Suprapubic skin (tissue), 3 donors: ENCODE data around the gene AUTS2.

Experiments used
- POLR2A ChIP-seq, 2 donors: fragments of 450-650 bp; IDR thresholded peaks; one replicate each; pipeline ENCODE4 v1.6.1; 2017; ENCODE audit warnings: antibody characterized with exemption in 2 of 2, mild to moderate bottlenecking in 2 of 2, moderate library complexity in 2 of 2
- TF ChIP-seq, protein P1 (sequence below), 2 donors: fragments of 200-600 bp in 1 of 2; fragments of 450-650 bp in 1 of 2; sonication (generic) in 1 of 2; IDR thresholded peaks; one replicate each; pipeline ENCODE4 v1.5.1; 2016 to 2019; ENCODE audit warnings: antibody characterized with exemption in 2 of 2, mild to moderate bottlenecking in 1 of 2, moderate library complexity in 1 of 2

DNA sequence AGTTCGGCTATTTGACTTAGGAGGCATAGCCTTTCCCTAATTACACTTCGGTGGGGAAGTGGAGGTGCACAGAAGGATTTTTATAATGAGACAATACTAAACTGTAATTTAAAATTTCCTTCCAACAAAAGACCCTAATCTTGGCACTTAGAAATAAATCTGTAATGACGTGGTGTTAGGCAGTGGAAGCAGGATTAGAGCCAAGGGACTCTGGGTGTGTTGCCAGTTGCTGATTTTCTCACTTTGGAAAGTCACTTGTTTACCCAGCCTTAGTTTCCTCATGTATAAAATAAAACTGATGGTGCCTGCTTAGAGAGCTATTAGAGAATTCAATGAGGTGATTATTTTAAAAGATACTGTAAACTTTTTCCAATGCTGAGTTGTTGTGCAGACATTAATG is 287.2 kb downstream of the AUTS2 start:
- no peak for TF ChIP-seq POLR2A (IDR thresholded peaks at IDR 0.05)
- TF ChIP-seq, protein P1, sequence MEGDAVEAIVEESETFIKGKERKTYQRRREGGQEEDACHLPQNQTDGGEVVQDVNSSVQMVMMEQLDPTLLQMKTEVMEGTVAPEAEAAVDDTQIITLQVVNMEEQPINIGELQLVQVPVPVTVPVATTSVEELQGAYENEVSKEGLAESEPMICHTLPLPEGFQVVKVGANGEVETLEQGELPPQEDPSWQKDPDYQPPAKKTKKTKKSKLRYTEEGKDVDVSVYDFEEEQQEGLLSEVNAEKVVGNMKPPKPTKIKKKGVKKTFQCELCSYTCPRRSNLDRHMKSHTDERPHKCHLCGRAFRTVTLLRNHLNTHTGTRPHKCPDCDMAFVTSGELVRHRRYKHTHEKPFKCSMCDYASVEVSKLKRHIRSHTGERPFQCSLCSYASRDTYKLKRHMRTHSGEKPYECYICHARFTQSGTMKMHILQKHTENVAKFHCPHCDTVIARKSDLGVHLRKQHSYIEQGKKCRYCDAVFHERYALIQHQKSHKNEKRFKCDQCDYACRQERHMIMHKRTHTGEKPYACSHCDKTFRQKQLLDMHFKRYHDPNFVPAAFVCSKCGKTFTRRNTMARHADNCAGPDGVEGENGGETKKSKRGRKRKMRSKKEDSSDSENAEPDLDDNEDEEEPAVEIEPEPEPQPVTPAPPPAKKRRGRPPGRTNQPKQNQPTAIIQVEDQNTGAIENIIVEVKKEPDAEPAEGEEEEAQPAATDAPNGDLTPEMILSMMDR (IDR thresholded peaks at IDR 0.05), result no peak
